NB4 (cell line): Measurements from ENCODE around the gene PAFAH1B2.

ENCODE experiments used
- CTCF ChIP-seq: IDR thresholded peaks from one replicate; pipeline ENCODE4 v1.5.1; 2012; ENCODE audit warnings: low read depth, low read length
- MAX ChIP-seq: IDR thresholded peaks from 2 replicates; pipeline ENCODE4 v1.6.1; 2011; ENCODE audit warnings: low read depth, low read length

DNA sequence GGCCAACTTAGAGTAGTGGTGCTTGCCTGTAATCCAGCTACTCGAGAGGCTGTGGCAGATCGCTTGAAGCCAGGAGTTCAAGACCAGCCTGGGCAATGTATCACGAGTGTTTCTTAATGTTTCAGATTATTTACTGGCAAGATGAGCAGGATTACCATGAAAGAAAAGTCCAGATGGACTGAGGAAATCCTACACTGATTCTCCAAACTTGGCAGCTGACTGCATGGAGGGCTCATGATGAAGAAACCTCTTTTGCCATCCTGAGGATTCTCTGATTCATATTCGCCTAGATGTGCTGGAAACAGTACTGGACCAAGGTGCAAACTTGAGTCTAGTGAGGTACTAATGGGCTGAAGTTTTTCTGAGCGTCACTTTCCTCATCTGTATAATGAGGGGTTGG lies 31.7 kb downstream of the PAFAH1B2 start:
- TF ChIP-seq MAX: no peak
- no peak for TF ChIP-seq CTCF
